BLaER1 (cell line): Measurements from ENCODE around the gene DPM1.

Experiments used
- H3K27ac ChIP-seq: shearing (Covaris generic); formaldehyde crosslinking; 2 replicates; pipeline ENCODE4 v1.8.1; 2022
- H3K27me3 ChIP-seq: shearing (Covaris generic); formaldehyde crosslinking; 2 replicates; pipeline ENCODE4 v1.8.1; 2022
- H3K36me3 ChIP-seq: shearing (Covaris generic); formaldehyde crosslinking; 2 replicates; pipeline ENCODE4 v1.8.1; 2022
- H3K4me1 ChIP-seq: shearing (Covaris generic); formaldehyde crosslinking; 2 replicates; pipeline ENCODE4 v1.8.1; 2022
- H3K4me2 ChIP-seq: shearing (Covaris generic); formaldehyde crosslinking; 2 replicates; pipeline ENCODE4 v1.8.1; 2022
- H3K4me3 ChIP-seq: shearing (Covaris generic); formaldehyde crosslinking; 2 replicates; pipeline ENCODE4 v1.8.1; 2022
- H3K9ac ChIP-seq: shearing (Covaris generic); formaldehyde crosslinking; 2 replicates; pipeline ENCODE4 v1.8.1; 2022
- H3K9me3 ChIP-seq: shearing (Covaris generic); formaldehyde crosslinking; 2 replicates; pipeline ENCODE4 v1.8.1; 2022
- H4K20me1 ChIP-seq: shearing (Covaris generic); formaldehyde crosslinking; 2 replicates; pipeline ENCODE4 v1.8.1; 2022
- Cebpa-rat ChIP-seq: shearing (Covaris generic); IDR thresholded peaks from 2 replicates; pipeline ENCODE4 v1.8.1; 2022

The DPM1 gene

GRCh38 chr20:50931306-50932015 lies 26.9 kb downstream of the DPM1 start, which contains the start of gene ADNP:
ADNP (minus strand) TSS chr20:50931437; CDS start chr20:50903996, 27,441 bp downstream.
- no peak for TF ChIP-seq Cebpa-rat
- peak within 1 kb of the TSS; percentile 100 for H3K9ac ChIP-seq
- peak within 1 kb of the TSS; percentile 62 for H3K4me2 ChIP-seq
- peak within 1 kb of the TSS; percentile 100 for H3K4me3 ChIP-seq
- peaks cover 34% of the 10 kb centered on the region for H4K20me1 ChIP-seq
- peaks cover 37% of the 10 kb centered on the region for H3K4me1 ChIP-seq
- peak within 1 kb of the TSS; percentile 100 for H3K27ac ChIP-seq
- no peaks in the 10 kb centered on the region for H3K27me3 ChIP-seq
- H3K9me3 ChIP-seq = no peaks in the 10 kb centered on the region
- H3K36me3 ChIP-seq = peaks cover 55% of the 10 kb centered on the region

GRCh38 chr20:50930976-50931305 lies 27.4 kb downstream of the DPM1 start:
- peaks cover 54% of the 10 kb centered on the region for H3K36me3 ChIP-seq
- peak overlapping the region; percentile 27 for H3K4me2 ChIP-seq
- no peaks in the 10 kb centered on the region for H3K9me3 ChIP-seq
- peak overlapping the region; percentile 100 for H3K27ac ChIP-seq
- no peaks in the 10 kb centered on the region for H3K27me3 ChIP-seq
- H3K4me3 ChIP-seq = peak overlapping the region; percentile 100
- TF ChIP-seq Cebpa-rat = no peak
- peaks cover 41% of the 10 kb centered on the region for H3K4me1 ChIP-seq
- peak overlapping the region; percentile 100 for H3K9ac ChIP-seq
- peaks cover 39% of the 10 kb centered on the region for H4K20me1 ChIP-seq

- peak overlapping the region; percentile 100 for H3K4me3 ChIP-seq
- H3K36me3 ChIP-seq = peaks cover 54% of the 10 kb centered on the region
- peaks cover 47% of the 10 kb centered on the region for H3K4me1 ChIP-seq
- peaks cover 45% of the 10 kb centered on the region for H4K20me1 ChIP-seq
- H3K27me3 ChIP-seq = no peaks in the 10 kb centered on the region
- TF ChIP-seq Cebpa-rat = no peak
- H3K27ac ChIP-seq = peak overlapping the region; percentile 100
- H3K9ac ChIP-seq = peak overlapping the region; percentile 100
- peak overlapping the region; percentile 84 for H3K4me2 ChIP-seq
- H3K9me3 ChIP-seq = no peaks in the 10 kb centered on the region
Measured at GRCh38 chr20:50930139-50930975, 28.0 kb downstream of the DPM1 start.

GRCh38 chr20:50929299-50930138 lies 28.8 kb downstream of the DPM1 start:
- no peaks in the 10 kb centered on the region for H3K27me3 ChIP-seq
- H4K20me1 ChIP-seq = peaks cover 54% of the 10 kb centered on the region
- H3K9ac ChIP-seq = peak overlapping the region; percentile 100
- peak overlapping the region; percentile 84 for H3K4me2 ChIP-seq
- peaks cover 55% of the 10 kb centered on the region for H3K36me3 ChIP-seq
- no peaks in the 10 kb centered on the region for H3K9me3 ChIP-seq
- peak overlapping the region; percentile 100 for H3K27ac ChIP-seq
- peak overlapping the region; percentile 100 for H3K4me3 ChIP-seq
- peaks cover 55% of the 10 kb centered on the region for H3K4me1 ChIP-seq
- TF ChIP-seq Cebpa-rat = no peak

GRCh38 chr20:50928469-50928868 lies 29.9 kb downstream of the DPM1 start:
- Histone ChIP-seq H3K9me3 (no peaks in the 10 kb centered on the region), H3K4me1 (peaks cover 66% of the 10 kb centered on the region), H4K20me1 (peaks cover 64% of the 10 kb centered on the region), H3K27ac (no peak overlapping the region), H3K4me3 (peak overlapping the region; percentile 100), H3K27me3 (no peaks in the 10 kb centered on the region), H3K36me3 (peaks cover 55% of the 10 kb centered on the region), H3K4me2 (peak overlapping the region; percentile 84), H3K9ac (peak overlapping the region; percentile 11; the same call in 1 of the 2 replicates)
- TF ChIP-seq Cebpa-rat = no peak

GRCh38 chr20:50926530-50926929 lies 31.8 kb downstream of the DPM1 start:
- Histone ChIP-seq H4K20me1 (peaks cover 84% of the 10 kb centered on the region), H3K4me2 (peak overlapping the region; percentile 84), H3K4me1 (peaks cover 76% of the 10 kb centered on the region), H3K4me3 (no peak overlapping the region), H3K36me3 (peaks cover 72% of the 10 kb centered on the region), H3K27ac (no peak overlapping the region), H3K9me3 (no peaks in the 10 kb centered on the region), H3K27me3 (no peaks in the 10 kb centered on the region), H3K9ac (no peak overlapping the region)
- TF ChIP-seq Cebpa-rat = no peak

- H3K27ac ChIP-seq = no peak overlapping the region
- no peak for TF ChIP-seq Cebpa-rat
- H4K20me1 ChIP-seq = peaks cover 100% of the 10 kb centered on the region
- H3K27me3 ChIP-seq = no peaks in the 10 kb centered on the region
- H3K4me1 ChIP-seq = peaks cover 95% of the 10 kb centered on the region
- H3K4me3 ChIP-seq = no peak overlapping the region
- no peaks in the 10 kb centered on the region for H3K9me3 ChIP-seq
- peak overlapping the region; percentile 55 for H3K4me2 ChIP-seq
- H3K9ac ChIP-seq = no peak overlapping the region
- H3K36me3 ChIP-seq = peaks cover 93% of the 10 kb centered on the region
Measured at GRCh38 chr20:50924261-50924920, 33.9 kb downstream of the DPM1 start.

- no peak overlapping the region for H3K27ac ChIP-seq
- peaks cover 96% of the 10 kb centered on the region for H3K4me1 ChIP-seq
- peak overlapping the region; percentile 55 for H3K4me2 ChIP-seq
- H3K36me3 ChIP-seq = peaks cover 83% of the 10 kb centered on the region
- peaks cover 100% of the 10 kb centered on the region for H4K20me1 ChIP-seq
- no peaks in the 10 kb centered on the region for H3K9me3 ChIP-seq
- TF ChIP-seq Cebpa-rat = no peak
- H3K27me3 ChIP-seq = no peaks in the 10 kb centered on the region
- 0 out of 2 replicates have a peak overlapping the region, but pooled peaks have one; percentile 34 for H3K9ac ChIP-seq
- H3K4me3 ChIP-seq = no peak overlapping the region
Measured at GRCh38 chr20:50921803-50922501, 36.4 kb downstream of the DPM1 start.
